Measurements from ENCODE around the gene POU3F2.

POU3F2 gene

DNA sequence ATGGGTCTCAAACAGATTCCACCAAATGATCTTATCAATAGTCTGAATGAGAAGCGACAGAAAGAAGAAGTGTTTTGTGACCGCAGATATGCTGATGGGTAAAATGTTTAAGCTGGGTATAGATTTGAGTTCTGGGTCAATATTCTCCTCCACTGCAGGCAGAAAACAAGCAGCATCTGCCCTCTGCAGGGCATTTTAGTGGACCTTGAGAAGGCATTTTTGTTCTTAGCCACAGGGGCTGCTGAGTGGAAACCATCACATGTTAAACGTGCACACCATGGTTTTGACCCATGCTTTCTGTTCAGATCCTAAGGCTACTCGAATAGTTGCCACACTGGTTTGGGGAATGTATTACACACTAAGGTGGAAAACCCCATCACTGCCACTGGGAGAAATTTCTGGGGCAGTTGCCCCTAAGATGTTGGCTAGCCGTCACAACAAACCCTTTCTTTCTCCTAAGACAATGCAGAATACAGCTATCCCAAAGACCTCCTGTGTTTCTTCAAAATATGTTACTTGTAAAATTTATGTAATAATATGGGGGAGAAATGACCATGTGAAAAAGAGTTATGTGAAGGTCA is 5.5 kb downstream of the POU3F2 start:
- no peak overlapping the region for H3K9ac ChIP-seq (ENCODE audit: low read length)
- no peak overlapping the region for H3K4me2 ChIP-seq (ENCODE audit: low read length)
- no peak overlapping the region for H3K23ac ChIP-seq (ENCODE audit: low read length)
- H3K27me3 ChIP-seq (ENCODE audit: insufficient read depth, low read length) = peaks cover 61% of the 10 kb centered on the region
- H3K4ac ChIP-seq (ENCODE audit: low read depth, low read length) = no peak overlapping the region
- peaks cover 6 to 10% of the 10 kb centered on the region in 2 experiments for H3K4me1 ChIP-seq (ENCODE audit: control insufficient read depth in 1 of 2, insufficient read depth in 2 of 2, low read length in 2 of 2)
- H4K12ac ChIP-seq (ENCODE audit: low read depth, low read length) = no peak overlapping the region
- no peak overlapping the region for H2BK120ac ChIP-seq (ENCODE audit: insufficient read depth, low read length, poor library complexity)
- H3K27ac ChIP-seq (ENCODE audit: low read depth, low read length) = no peak overlapping the region
- H2BK5ac ChIP-seq (ENCODE audit: low read depth, low read length, poor library complexity) = no peak overlapping the region
- no peaks in the 10 kb centered on the region for H3K79me1 ChIP-seq (ENCODE audit: low read length)
- H2AK5ac ChIP-seq (ENCODE audit: low read length) = no peak overlapping the region
- H4K8ac ChIP-seq (ENCODE audit: low read depth, low read length) = no peak overlapping the region
- H3K14ac ChIP-seq (ENCODE audit: low read length) = no peak overlapping the region
- H2BK12ac ChIP-seq (ENCODE audit: low read length) = no peak overlapping the region
- no CpG with 5 or more reads among the region's 5 CpGs for WGBS (ENCODE audit: extremely low coverage, insufficient coverage, insufficient read length)
- no peak overlapping the region for H4K91ac ChIP-seq (ENCODE audit: low read depth, low read length)
- no peak overlapping the region for H3K18ac ChIP-seq (ENCODE audit: low read length)
- no peak overlapping the region for H3K4me3 ChIP-seq (ENCODE audit: low read depth, low read length)
- no peak overlapping the region for H2AFZ ChIP-seq (ENCODE audit: insufficient read depth, low read length, poor library complexity)
- H3K9me3 ChIP-seq (ENCODE audit: insufficient read depth, low read depth, low read length) = peaks cover 8% of the 10 kb centered on the region
- no peak for DNase-seq
- H3K79me2 ChIP-seq (ENCODE audit: control insufficient read depth, insufficient read depth, low read length, poor library complexity) = no peaks in the 10 kb centered on the region
- no peaks in the 10 kb centered on the region for H3K36me3 ChIP-seq (ENCODE audit: control insufficient read depth in 1 of 2, insufficient read depth in 2 of 2, low read length in 2 of 2)

DNA sequence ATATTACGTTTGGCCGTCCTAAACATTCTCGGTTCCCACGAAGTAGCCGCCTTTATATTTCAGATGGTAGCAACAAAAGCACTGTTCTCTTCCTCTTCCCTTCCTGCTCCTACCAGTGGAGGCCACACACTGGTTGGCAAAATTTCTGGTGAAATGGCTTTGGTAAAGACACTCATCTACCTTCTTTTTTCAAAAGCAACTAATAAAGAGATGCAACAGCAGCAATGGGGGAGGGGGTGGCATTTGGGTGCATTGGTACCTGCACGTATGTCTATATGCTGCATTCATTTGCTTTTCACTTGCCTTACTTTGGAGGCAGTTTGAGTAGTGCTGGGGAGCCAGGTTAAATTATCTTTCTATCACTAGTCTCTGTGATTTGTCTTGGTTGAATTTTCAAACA is 6.0 kb downstream of the POU3F2 start:
- H3K23ac ChIP-seq (ENCODE audit: low read length) = no peak overlapping the region
- no peak overlapping the region for H3K27ac ChIP-seq (ENCODE audit: low read depth, low read length)
- peaks cover 5% of the 10 kb centered on the region for H3K9me3 ChIP-seq (ENCODE audit: insufficient read depth, low read depth, low read length)
- no peaks in the 10 kb centered on the region for H3K79me2 ChIP-seq (ENCODE audit: control insufficient read depth, insufficient read depth, low read length, poor library complexity)
- no peak overlapping the region for H2AK5ac ChIP-seq (ENCODE audit: low read length)
- H2AFZ ChIP-seq (ENCODE audit: insufficient read depth, low read length, poor library complexity) = no peak overlapping the region
- H3K79me1 ChIP-seq (ENCODE audit: low read length) = no peaks in the 10 kb centered on the region
- H3K36me3 ChIP-seq (ENCODE audit: control insufficient read depth in 1 of 2, insufficient read depth in 2 of 2, low read length in 2 of 2) = no peaks in the 10 kb centered on the region
- H3K9ac ChIP-seq (ENCODE audit: low read length) = no peak overlapping the region
- H3K18ac ChIP-seq (ENCODE audit: low read length) = no peak overlapping the region
- no peak overlapping the region for H4K8ac ChIP-seq (ENCODE audit: low read depth, low read length)
- H3K4me2 ChIP-seq (ENCODE audit: low read length) = no peak overlapping the region
- H4K91ac ChIP-seq (ENCODE audit: low read depth, low read length) = no peak overlapping the region
- H3K14ac ChIP-seq (ENCODE audit: low read length) = no peak overlapping the region
- no peak overlapping the region for H2BK5ac ChIP-seq (ENCODE audit: low read depth, low read length, poor library complexity)
- H3K4me3 ChIP-seq (ENCODE audit: low read depth, low read length) = no peak overlapping the region
- H3K4me1 ChIP-seq (ENCODE audit: control insufficient read depth in 1 of 2, insufficient read depth in 2 of 2, low read length in 2 of 2) = peaks cover 2 to 7% of the 10 kb centered on the region in 2 experiments
- H4K12ac ChIP-seq (ENCODE audit: low read depth, low read length) = no peak overlapping the region
- H2BK12ac ChIP-seq (ENCODE audit: low read length) = no peak overlapping the region
- H3K27me3 ChIP-seq (ENCODE audit: insufficient read depth, low read length) = peaks cover 61% of the 10 kb centered on the region
- no peak overlapping the region for H3K4ac ChIP-seq (ENCODE audit: low read depth, low read length)
- WGBS (ENCODE audit: extremely low coverage, insufficient coverage, insufficient read length) = no CpG with 5 or more reads among the region's 6 CpGs
- no peak for DNase-seq
- no peak overlapping the region for H2BK120ac ChIP-seq (ENCODE audit: insufficient read depth, low read length, poor library complexity)

DNA sequence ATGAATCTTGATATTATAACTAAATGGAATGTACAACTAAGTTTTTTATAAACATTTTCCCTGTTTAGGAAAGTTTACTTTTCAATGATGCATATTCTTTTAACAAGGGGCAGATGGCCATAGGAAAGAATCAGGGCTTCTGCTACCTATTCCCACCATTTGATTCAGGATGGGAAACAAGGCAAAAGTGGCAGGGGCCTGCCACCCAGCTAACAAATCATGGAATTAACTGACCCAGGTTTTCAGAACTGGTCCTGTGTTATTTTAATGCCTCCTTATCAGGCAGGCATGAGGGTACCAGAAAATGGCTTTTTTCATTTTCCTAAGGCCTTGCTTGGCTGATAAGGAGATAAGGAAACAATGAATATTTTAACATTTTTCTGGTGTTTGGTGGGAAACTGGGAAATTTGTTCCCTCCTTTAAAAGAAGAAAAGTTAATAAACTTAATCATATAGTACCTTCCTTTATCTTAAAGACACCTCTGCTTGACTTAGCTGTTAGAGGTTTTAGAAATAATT is 6.7 kb downstream of the POU3F2 start:
- Histone ChIP-seq H2AFZ (ENCODE audit: insufficient read depth, low read length, poor library complexity) (no peak overlapping the region), H3K9me3 (ENCODE audit: insufficient read depth, low read depth, low read length) (peaks cover 5% of the 10 kb centered on the region), H4K12ac (ENCODE audit: low read depth, low read length) (no peak overlapping the region), H2BK5ac (ENCODE audit: low read depth, low read length, poor library complexity) (no peak overlapping the region), H3K4ac (ENCODE audit: low read depth, low read length) (no peak overlapping the region), H3K27me3 (ENCODE audit: insufficient read depth, low read length) (peaks cover 56% of the 10 kb centered on the region), H4K8ac (ENCODE audit: low read depth, low read length) (no peak overlapping the region), H3K23ac (ENCODE audit: low read length) (no peak overlapping the region), H3K79me1 (ENCODE audit: low read length) (no peaks in the 10 kb centered on the region), H3K4me1 (ENCODE audit: control insufficient read depth in 1 of 2, insufficient read depth in 2 of 2, low read length in 2 of 2) (peaks cover 0 to 4% of the 10 kb centered on the region in 2 experiments), H4K91ac (ENCODE audit: low read depth, low read length) (no peak overlapping the region), H2AK5ac (ENCODE audit: low read length) (no peak overlapping the region), H3K4me3 (ENCODE audit: low read depth, low read length) (no peak overlapping the region), H3K9ac (ENCODE audit: low read length) (no peak overlapping the region), H3K27ac (ENCODE audit: low read depth, low read length) (no peak overlapping the region), H2BK120ac (ENCODE audit: insufficient read depth, low read length, poor library complexity) (no peak overlapping the region), H3K18ac (ENCODE audit: low read length) (no peak overlapping the region), H3K79me2 (ENCODE audit: control insufficient read depth, insufficient read depth, low read length, poor library complexity) (no peaks in the 10 kb centered on the region), H3K14ac (ENCODE audit: low read length) (no peak overlapping the region), H3K36me3 (ENCODE audit: control insufficient read depth in 1 of 2, insufficient read depth in 2 of 2, low read length in 2 of 2) (no peaks in the 10 kb centered on the region), H3K4me2 (ENCODE audit: low read length) (no peak overlapping the region), H2BK12ac (ENCODE audit: low read length) (no peak overlapping the region)
- no peak for DNase-seq

DNA sequence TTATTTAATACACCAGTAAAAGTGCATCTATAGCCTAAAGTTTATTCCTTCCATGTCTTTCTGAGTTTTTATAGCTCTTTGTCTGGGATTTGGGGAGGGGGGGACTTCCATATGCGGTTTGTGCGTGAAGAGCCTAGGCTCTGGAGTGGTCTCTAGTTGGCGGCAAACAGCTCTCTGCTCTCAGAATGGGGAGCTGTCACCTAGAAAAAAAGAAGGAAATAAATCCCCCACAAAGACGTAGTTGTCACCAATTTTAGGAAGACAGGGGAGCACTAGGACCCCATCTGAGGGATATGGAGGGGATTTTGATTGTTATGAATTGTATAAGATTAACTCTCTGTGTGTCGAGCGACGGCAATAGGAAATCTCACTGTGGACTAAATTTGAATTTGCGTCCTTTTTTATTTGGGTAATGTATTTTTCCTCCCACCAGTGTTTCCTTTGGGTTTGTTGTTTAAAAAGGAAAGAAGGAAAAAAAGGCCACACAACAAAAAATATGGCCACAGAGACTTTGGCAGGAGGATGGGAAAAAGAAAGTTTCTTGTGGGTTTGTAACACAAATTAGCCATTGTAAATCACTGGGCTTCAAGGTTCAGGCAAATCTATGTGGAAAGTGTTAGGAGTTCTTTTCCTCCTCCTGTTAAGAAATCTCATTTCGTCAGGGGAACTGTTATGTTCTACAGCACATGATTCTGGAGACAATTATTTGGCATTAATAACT is 7.4 kb downstream of the POU3F2 start:
- Histone ChIP-seq H2AK5ac (ENCODE audit: low read length) (no peak overlapping the region), H2BK5ac (ENCODE audit: low read depth, low read length, poor library complexity) (no peak overlapping the region), H2BK120ac (ENCODE audit: insufficient read depth, low read length, poor library complexity) (no peak overlapping the region), H3K23ac (ENCODE audit: low read length) (no peak overlapping the region), H3K9ac (ENCODE audit: low read length) (no peak overlapping the region), H4K91ac (ENCODE audit: low read depth, low read length) (no peak overlapping the region), H2BK12ac (ENCODE audit: low read length) (no peak overlapping the region), H2AFZ (ENCODE audit: insufficient read depth, low read length, poor library complexity) (no peak overlapping the region), H3K9me3 (ENCODE audit: insufficient read depth, low read depth, low read length) (peaks cover 5% of the 10 kb centered on the region), H3K36me3 (ENCODE audit: control insufficient read depth in 1 of 2, insufficient read depth in 2 of 2, low read length in 2 of 2) (no peaks in the 10 kb centered on the region), H3K79me1 (ENCODE audit: low read length) (no peaks in the 10 kb centered on the region), H3K4me2 (ENCODE audit: low read length) (no peak overlapping the region), H3K4me1 (ENCODE audit: control insufficient read depth in 1 of 2, insufficient read depth in 2 of 2, low read length in 2 of 2) (peaks cover 0 to 4% of the 10 kb centered on the region in 2 experiments), H3K18ac (ENCODE audit: low read length) (no peak overlapping the region), H3K27me3 (ENCODE audit: insufficient read depth, low read length) (peaks cover 49% of the 10 kb centered on the region), H4K12ac (ENCODE audit: low read depth, low read length) (no peak overlapping the region), H3K4ac (ENCODE audit: low read depth, low read length) (no peak overlapping the region), H4K8ac (ENCODE audit: low read depth, low read length) (no peak overlapping the region), H3K14ac (ENCODE audit: low read length) (no peak overlapping the region), H3K4me3 (ENCODE audit: low read depth, low read length) (no peak overlapping the region), H3K79me2 (ENCODE audit: control insufficient read depth, insufficient read depth, low read length, poor library complexity) (no peaks in the 10 kb centered on the region), H3K27ac (ENCODE audit: low read depth, low read length) (no peak overlapping the region)
- no CpG with 5 or more reads among the region's 9 CpGs for WGBS (ENCODE audit: extremely low coverage, insufficient coverage, insufficient read length)
- no peak for DNase-seq

Data from trophoblast cell (in vitro differentiated cells and primary cell).